Stimulated activated naive CD8-positive, alpha-beta T cell treated with anti-CD3 and anti-CD28 coated beads, Interleukin-15, Interleukin-2, amounts not matched to agents 100 ng/mL and 50 ng/mL, for 24 hours (primary cell): Measurements from ENCODE around the gene RAD54L2.
"Not testable (repeated sequence)": the region's sequence is repeated elsewhere in the genome, so short reads cannot be mapped to it uniquely, and the experiment has no call there.

ENCODE experiments used
- H3K27ac Mint-ChIP-seq: one replicate; pipeline ENCODE4 v1.8.0; 2021; ENCODE audit warnings: mild to moderate bottlenecking, mixed read lengths
- H3K27me3 Mint-ChIP-seq: one replicate; pipeline ENCODE4 v1.8.0; 2021; ENCODE audit warnings: mixed read lengths
- H3K36me3 Mint-ChIP-seq: one replicate; pipeline ENCODE4 v1.8.0; 2021; ENCODE audit warnings: low read depth, mixed read lengths
- H3K4me1 Mint-ChIP-seq: one replicate; pipeline ENCODE4 v1.8.0; 2021; ENCODE audit warnings: low read depth, mixed read lengths
- H3K4me3 Mint-ChIP-seq: one replicate; pipeline ENCODE4 v1.8.0; 2021; ENCODE audit warnings: mild to moderate bottlenecking, mixed read lengths
- H3K9me3 Mint-ChIP-seq: one replicate; pipeline ENCODE4 v1.8.0; 2021; ENCODE audit warnings: mixed read lengths

Gene RAD54L2

GRCh38 chr3:51562403-51562802 is 23.9 kb downstream of the RAD54L2 start:
- not testable (repeated sequence) for H3K27ac Mint-ChIP-seq, H3K4me3 Mint-ChIP-seq, H3K27me3 Mint-ChIP-seq, H3K4me1 Mint-ChIP-seq, H3K9me3 Mint-ChIP-seq
- H3K36me3 Mint-ChIP-seq: peaks cover 20% of the 10 kb centered on the region

- Mint-ChIP-seq H3K4me1 (peaks cover 18% of the 10 kb centered on the region), H3K27me3 (no peaks in the 10 kb centered on the region), H3K9me3 (no peaks in the 10 kb centered on the region), H3K4me3 (no peak overlapping the region), H3K27ac (no peak overlapping the region), H3K36me3 (peaks cover 26% of the 10 kb centered on the region)
These were observed 29.5 kb downstream of the RAD54L2 start for GRCh38 chr3:51568036-51568435.

GRCh38 chr3:51568996-51569395 is 30.5 kb downstream of the RAD54L2 start:
- Mint-ChIP-seq H3K4me1 (peaks cover 17% of the 10 kb centered on the region), H3K27ac (no peak overlapping the region), H3K27me3 (no peaks in the 10 kb centered on the region), H3K36me3 (peaks cover 32% of the 10 kb centered on the region), H3K9me3 (no peaks in the 10 kb centered on the region), H3K4me3 (no peak overlapping the region)

GRCh38 chr3:51578238-51578637 is 39.7 kb downstream of the RAD54L2 start:
- Mint-ChIP-seq H3K27me3 (no peaks in the 10 kb centered on the region), H3K9me3 (no peaks in the 10 kb centered on the region), H3K27ac (no peak overlapping the region), H3K4me1 (peaks cover 12% of the 10 kb centered on the region), H3K4me3 (no peak overlapping the region), H3K36me3 (peaks cover 31% of the 10 kb centered on the region)

GRCh38 chr3:51580418-51580817 is 41.9 kb downstream of the RAD54L2 start:
- Mint-ChIP-seq H3K36me3 (peaks cover 21% of the 10 kb centered on the region), H3K4me3 (no peak overlapping the region), H3K9me3 (no peaks in the 10 kb centered on the region), H3K27ac (no peak overlapping the region), H3K27me3 (no peaks in the 10 kb centered on the region), H3K4me1 (peaks cover 12% of the 10 kb centered on the region)

- Mint-ChIP-seq H3K9me3 (no peaks in the 10 kb centered on the region), H3K4me1 (peaks cover 4% of the 10 kb centered on the region), H3K4me3 (no peak overlapping the region), H3K27me3 (no peaks in the 10 kb centered on the region), H3K27ac (no peak overlapping the region), H3K36me3 (peaks cover 25% of the 10 kb centered on the region)
These were observed 43.0 kb downstream of the RAD54L2 start for GRCh38 chr3:51581524-51581923.

- H3K27me3 Mint-ChIP-seq: no peaks in the 10 kb centered on the region
- no peak overlapping the region for H3K4me3 Mint-ChIP-seq
- H3K4me1 Mint-ChIP-seq: peaks cover 5% of the 10 kb centered on the region
- no peak overlapping the region for H3K27ac Mint-ChIP-seq
- no peaks in the 10 kb centered on the region for H3K9me3 Mint-ChIP-seq
- H3K36me3 Mint-ChIP-seq: peaks cover 24% of the 10 kb centered on the region
These were observed 46.7 kb downstream of the RAD54L2 start for GRCh38 chr3:51585197-51585596.

GRCh38 chr3:51585871-51586270 is 47.4 kb downstream of the RAD54L2 start:
- H3K36me3 Mint-ChIP-seq: peaks cover 30% of the 10 kb centered on the region
- H3K27ac Mint-ChIP-seq: no peak overlapping the region
- no peaks in the 10 kb centered on the region for H3K27me3 Mint-ChIP-seq
- H3K4me1 Mint-ChIP-seq: peaks cover 5% of the 10 kb centered on the region
- no peak overlapping the region for H3K4me3 Mint-ChIP-seq
- no peaks in the 10 kb centered on the region for H3K9me3 Mint-ChIP-seq
